Heart left ventricle (tissue), 16 donors: Measurements from ENCODE around the gene SOX18. TPM values are rescaled to one million over a fixed set of nuclear protein-coding genes. Genes with fewer than 3 reads are reported as not detected.
"Not testable (repeated sequence)": the region's sequence is repeated elsewhere in the genome, so short reads cannot be mapped to it uniquely, and the experiment has no call there.

Experiments used
- ATAC-seq, 4 donors: fragments of 200-7000 bp; cut with Tn5 transposase; one replicate each; pipeline ENCODE4 v1.9.1; 2020 to 2022; ENCODE audit warnings: moderate library complexity in 4 of 4, mild to moderate bottlenecking in 3 of 4, moderate number of reproducible peaks in 1 of 4
- DNase-seq, 5 donors: peaks; one replicate each; pipeline ENCODE4 v3.0.0-alpha.2; 2020
- H3K27ac ChIP-seq, 12 donors: fragments of 200-600 bp; sonication (generic) in 4 of 12; one replicate each; pipeline versions ENCODE4 v1.5.0 to v1.8.0; 2016 to 2022; ENCODE audit warnings: mild to moderate bottlenecking in 2 of 12
- H3K27me3 ChIP-seq, 9 donors: fragments of 200-600 bp; sonication (generic) in 2 of 9; one replicate each; pipeline versions ENCODE4 v1.5.1 to v1.8.0; 2016 to 2022; ENCODE audit warnings: mild to moderate bottlenecking in 3 of 9
- H3K36me3 ChIP-seq, 9 donors: fragments of 200-600 bp; sonication (generic) in 2 of 9; one replicate each; pipeline versions ENCODE4 v1.5.0 to v1.8.0; 2018 to 2022; ENCODE audit warnings: mild to moderate bottlenecking in 2 of 9
- H3K4me1 ChIP-seq, 12 donors: fragments of 200-600 bp; sonication (generic) in 4 of 12; one replicate each; pipeline versions ENCODE4 v1.5.0 to v1.8.0; 2016 to 2022; ENCODE audit warnings: mild to moderate bottlenecking in 3 of 12
- H3K4me3 ChIP-seq, 12 donors: fragments of 200-600 bp; sonication (generic) in 4 of 12; one replicate each; pipeline versions ENCODE4 v1.5.0 to v1.8.0; 2017 to 2022; ENCODE audit warnings: mild to moderate bottlenecking in 9 of 12, moderate library complexity in 4 of 12
- H3K9me3 ChIP-seq, 12 donors: fragments of 200-600 bp; sonication (generic) in 4 of 12; one replicate each; pipeline versions ENCODE4 v1.5.0 to v1.8.0; 2016 to 2022; ENCODE audit warnings: mild to moderate bottlenecking in 1 of 12
- CTCF ChIP-seq, 12 donors: fragments of 200-600 bp; sonication (generic) in 4 of 12; IDR thresholded peaks; one replicate each; pipeline versions ENCODE4 v1.5.0 to v1.8.0; 2018 to 2022; ENCODE audit warnings: antibody characterized with exemption in 12 of 12, mild to moderate bottlenecking in 5 of 12
- POLR2A ChIP-seq, 2 donors: fragments of 450-650 bp; IDR thresholded peaks; one replicate each; pipeline ENCODE4 v1.6.1; 2017; ENCODE audit warnings: antibody characterized with exemption in 2 of 2, mild to moderate bottlenecking in 2 of 2, moderate library complexity in 2 of 2
- WGBS, 4 donors: extraction: QIAGEN DNeasy Blood & Tissue Kit in 2 of 4; methylation state at CpG; one replicate each; pipeline versions ENCODE4 v1.1.5 to v1.1.7; 2013 to 2018; 5-methylcytosine and 5-hydroxymethylcytosine counted together
- intact Hi-C, 10 donors: fragments of 100-400 bp; cut with DNase I; formaldehyde crosslinking; loops; one replicate each; pipeline versions ENCODE4 v1.11.1 to v1.14.2; 2022
- polyA plus RNA-seq, 2 donors: library from polyadenylated mRNA; stranded (reverse); fragments of 200-250 nt; gene quantifications; one replicate each; pipeline ENCODE4 v1.2.3, GENCODE V29; 2013
- total RNA-seq, 9 donors: library from RNA; depleted of rRNA in 2 of 9; stranded (reverse); fragments of >200 nt in 2 of 9; fragmentation: NEBNext Ultra II Directional in 3 of 9; extraction: Animal tissue kit (Norgen Biotek cat#: 25700) in 3 of 9; gene quantifications; one replicate each; pipeline versions ENCODE4 v1.1.0 to v1.2.4, GENCODE V29; 2016 to 2023
- donor health status: ischemic (EF 13 %, LVEDD 7.1; RV severe dilation, severe dysfunction).
- donor health status: healthy with polysubstance abuse.
- donor health status: DM: no; HTN: yes; CAD: no.
- donor health status: DM: no; HTN: no; CAD: no.
- donor health status: ischemic (EF 25% LVEDD 6.9; RV normal size, moderate dysfunction).
- donor health status: ischemic (EF 25% LVEDD 5.7; RV mildly dilated, moderate dysfunction).
- donor health status: healthy.
- donor health status: DM: yes; HTN: yes; CAD: no.
- donor health status: ischemic (EF 35%, LVEDD 5.7; RV mildly dilated, moderate dysfunction).
- donor health status: nonischemic (EF 11% LVEDD 7.7; RV severe dilation, severe dysfunction).
- donor health status: DM: yes; HTN: yes; CAD: no.
- donor health status: PGD.
- donor health status: ischemic (EF 29% LVEDD 5.4; RV normal size, mild dysfunction).
- donor health status: nonischemic (EF 23%, LVEDD 6.1; RV moderate dilation, normal function).

Gene SOX18
- total and polyA plus RNA-seq, 11 donors: 23.5 to 75.9 (median 48.2) TPM

GRCh38 chr20:64022671-64023360 lies 26.6 kb downstream of the SOX18 start:
- DNase-seq (no peak), ATAC-seq (no peak)
- no peaks in the 10 kb centered on the region for H3K27me3 ChIP-seq
- no peak overlapping the region for H3K4me3 ChIP-seq
- peaks cover 6 to 96% (median 94%) of the 10 kb centered on the region in 9 donors for H3K36me3 ChIP-seq
- no peak for TF ChIP-seq CTCF (IDR thresholded peaks at IDR 0.05)
- no peak for TF ChIP-seq POLR2A (IDR thresholded peaks at IDR 0.05)
- intact Hi-C loops: loop anchor here in 1 of 10 donors (5.0 kb wide), 1 partner anchor 41 kb away; the partner anchor contains the start of gene PRPF6
- WGBS, 4 donors: 94 to 98% (median 96%) methylated on average over 12 to 17 of the region's 17 CpGs
- no peaks in the 10 kb centered on the region for H3K9me3 ChIP-seq
- no peak overlapping the region for H3K27ac ChIP-seq
- H3K4me1 ChIP-seq: no peaks in the 10 kb centered on the region

GRCh38 chr20:64021124-64021975 lies 28.1 kb downstream of the SOX18 start:
- no peaks in the 10 kb centered on the region for H3K4me1 ChIP-seq
- no peaks in the 10 kb centered on the region for H3K9me3 ChIP-seq
- no peak overlapping the region for H3K4me3 ChIP-seq
- TF ChIP-seq CTCF (IDR thresholded peaks at IDR 0.05): no peak
- no peak for TF ChIP-seq POLR2A (IDR thresholded peaks at IDR 0.05)
- intact Hi-C loops: loop anchor here in 1 of 10 donors (5.0 kb wide), 1 partner anchor 39 kb away; the partner anchor contains the start of gene PRPF6
- peaks cover 2 to 96% (median 94%) of the 10 kb centered on the region in 9 donors for H3K36me3 ChIP-seq
- H3K27ac ChIP-seq: no peak overlapping the region
- ATAC-seq (no peak), DNase-seq (no peak)
- no peaks in the 10 kb centered on the region for H3K27me3 ChIP-seq
- WGBS, 4 donors: 91 to 96% (median 93%) methylated on average over 20 to 36 of the region's 36 CpGs

GRCh38 chr20:64015635-64016034 lies 33.8 kb downstream of the SOX18 start:
- TF ChIP-seq POLR2A (IDR thresholded peaks at IDR 0.05) (no peak), CTCF (IDR thresholded peaks at IDR 0.05) (no peak)
- Histone ChIP-seq H3K36me3 (peaks cover 3 to 90% (median 87%) of the 10 kb centered on the region in 9 donors), H3K4me1 (peaks cover 0 to 6% (median 0%) of the 10 kb centered on the region in 12 donors), H3K27me3 (no peaks in the 10 kb centered on the region), H3K27ac (no peak overlapping the region), H3K9me3 (no peaks in the 10 kb centered on the region), H3K4me3 (no peak overlapping the region)
- intact Hi-C loops: no loop called here
- WGBS, 4 donors: 78 to 83% (median 80%) methylated on average over 2 of the region's 2 CpGs
- no peak for ATAC-seq
- no peak for DNase-seq

- H3K9me3 ChIP-seq, H3K27me3 ChIP-seq, ATAC-seq, DNase-seq, intact Hi-C loops: not testable (repeated sequence)
- Histone ChIP-seq H3K4me1 (peaks cover 0 to 11% (median 0%) of the 10 kb centered on the region in 12 donors), H3K36me3 (peaks cover 3 to 90% (median 85%) of the 10 kb centered on the region in 9 donors), H3K4me3 (peak overlapping the region in 1 of 12 donors; percentile 8), H3K27ac (peak overlapping the region in 1 of 12 donors; percentile 66)
- 89 to 95% (median 90%) methylated on average over 5 to 12 of the region's 20 CpGs for WGBS, 4 donors
Observed at GRCh38 chr20:64012385-64013154, 36.9 kb downstream of the SOX18 start.
